HFFc6 (cell line): ENCODE results near the gene CCM2L. TPM values are rescaled to one million over a fixed set of nuclear protein-coding genes. Genes with fewer than 3 reads are reported as not detected.

ENCODE experiments used
- DNase-seq: peaks from one replicate; pipeline ENCODE4 v3.0.0-alpha.2; 2018
- H3K27ac Mint-ChIP-seq: 2 replicates; pipeline ENCODE4 v1.8.0; 2020; ENCODE audit warnings: mild to moderate bottlenecking, mixed read lengths
- H3K27me3 Mint-ChIP-seq: 2 replicates; pipeline ENCODE4 v1.8.0; 2021; ENCODE audit warnings: mild to moderate bottlenecking, moderate library complexity, mixed read lengths; ENCODE audit not compliant: insufficient read depth
- H3K36me3 Mint-ChIP-seq: 2 replicates; pipeline ENCODE4 v1.8.0; 2021; ENCODE audit warnings: low read depth, mixed read lengths
- H3K4me1 Mint-ChIP-seq: 2 replicates; pipeline ENCODE4 v1.8.0; 2020; ENCODE audit warnings: low read depth, mixed read lengths
- H3K4me3 Mint-ChIP-seq: 2 replicates; pipeline ENCODE4 v1.8.0; 2020; ENCODE audit warnings: mild to moderate bottlenecking, moderate library complexity, mixed read lengths
- H3K9me3 Mint-ChIP-seq: 2 replicates; pipeline ENCODE4 v1.8.0; 2020; ENCODE audit warnings: mild to moderate bottlenecking, mixed read lengths
- total RNA-seq, 6 experiments: library from RNA; stranded (reverse); fragmentation: NEBNext Ultra II Directional; extraction: Animal tissue kit (Norgen Biotek cat#: 25700); gene quantifications; 2 replicates in 1 of 6; 3 replicates in 5 of 6; pipeline ENCODE4 v1.2.3, GENCODE V29; 2021
- TF ChIP-seq, protein P1 (sequence below): fragments of 200-600 bp; sonication (generic); IDR thresholded peaks from 2 replicates; pipeline ENCODE4 v1.5.0; 2021; ENCODE audit warnings: antibody characterized with exemption, mild to moderate bottlenecking

Gene CCM2L
- total RNA-seq, 6 experiments from 2014 or later, result not detected

DNA sequence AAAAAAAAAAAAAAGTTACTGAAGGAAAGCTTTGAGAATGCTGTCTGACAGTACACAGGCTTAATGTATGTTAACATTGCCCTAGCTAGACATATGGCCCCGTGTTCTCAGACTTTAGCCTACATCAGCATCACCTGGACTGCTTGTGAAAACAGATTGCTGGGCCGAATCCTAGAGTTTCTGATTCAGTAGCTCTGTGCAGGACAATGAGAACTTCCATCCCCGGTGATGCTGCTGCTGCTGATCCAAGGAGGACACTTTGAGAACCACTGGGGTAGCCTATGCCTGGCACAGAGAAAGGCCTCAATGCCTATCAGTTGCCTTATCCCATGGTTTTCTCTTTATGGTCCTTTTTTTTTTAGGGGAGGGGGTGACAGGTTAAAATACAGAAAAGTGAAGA is 43.4 kb downstream of the CCM2L start:
- no peak overlapping the region for H3K27ac Mint-ChIP-seq
- no peak overlapping the region for H3K4me3 Mint-ChIP-seq
- DNase-seq, result no peak
- H3K4me1 Mint-ChIP-seq, result no peaks in the 10 kb centered on the region
- H3K36me3 Mint-ChIP-seq, result 0 out of 2 replicates have a peak, but pooled peaks cover 6% of the 10 kb centered on the region
- TF ChIP-seq, protein P1, sequence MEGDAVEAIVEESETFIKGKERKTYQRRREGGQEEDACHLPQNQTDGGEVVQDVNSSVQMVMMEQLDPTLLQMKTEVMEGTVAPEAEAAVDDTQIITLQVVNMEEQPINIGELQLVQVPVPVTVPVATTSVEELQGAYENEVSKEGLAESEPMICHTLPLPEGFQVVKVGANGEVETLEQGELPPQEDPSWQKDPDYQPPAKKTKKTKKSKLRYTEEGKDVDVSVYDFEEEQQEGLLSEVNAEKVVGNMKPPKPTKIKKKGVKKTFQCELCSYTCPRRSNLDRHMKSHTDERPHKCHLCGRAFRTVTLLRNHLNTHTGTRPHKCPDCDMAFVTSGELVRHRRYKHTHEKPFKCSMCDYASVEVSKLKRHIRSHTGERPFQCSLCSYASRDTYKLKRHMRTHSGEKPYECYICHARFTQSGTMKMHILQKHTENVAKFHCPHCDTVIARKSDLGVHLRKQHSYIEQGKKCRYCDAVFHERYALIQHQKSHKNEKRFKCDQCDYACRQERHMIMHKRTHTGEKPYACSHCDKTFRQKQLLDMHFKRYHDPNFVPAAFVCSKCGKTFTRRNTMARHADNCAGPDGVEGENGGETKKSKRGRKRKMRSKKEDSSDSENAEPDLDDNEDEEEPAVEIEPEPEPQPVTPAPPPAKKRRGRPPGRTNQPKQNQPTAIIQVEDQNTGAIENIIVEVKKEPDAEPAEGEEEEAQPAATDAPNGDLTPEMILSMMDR, result no peak
- no peaks in the 10 kb centered on the region for H3K9me3 Mint-ChIP-seq
- H3K27me3 Mint-ChIP-seq, result peaks cover 54% of the 10 kb centered on the region

DNA sequence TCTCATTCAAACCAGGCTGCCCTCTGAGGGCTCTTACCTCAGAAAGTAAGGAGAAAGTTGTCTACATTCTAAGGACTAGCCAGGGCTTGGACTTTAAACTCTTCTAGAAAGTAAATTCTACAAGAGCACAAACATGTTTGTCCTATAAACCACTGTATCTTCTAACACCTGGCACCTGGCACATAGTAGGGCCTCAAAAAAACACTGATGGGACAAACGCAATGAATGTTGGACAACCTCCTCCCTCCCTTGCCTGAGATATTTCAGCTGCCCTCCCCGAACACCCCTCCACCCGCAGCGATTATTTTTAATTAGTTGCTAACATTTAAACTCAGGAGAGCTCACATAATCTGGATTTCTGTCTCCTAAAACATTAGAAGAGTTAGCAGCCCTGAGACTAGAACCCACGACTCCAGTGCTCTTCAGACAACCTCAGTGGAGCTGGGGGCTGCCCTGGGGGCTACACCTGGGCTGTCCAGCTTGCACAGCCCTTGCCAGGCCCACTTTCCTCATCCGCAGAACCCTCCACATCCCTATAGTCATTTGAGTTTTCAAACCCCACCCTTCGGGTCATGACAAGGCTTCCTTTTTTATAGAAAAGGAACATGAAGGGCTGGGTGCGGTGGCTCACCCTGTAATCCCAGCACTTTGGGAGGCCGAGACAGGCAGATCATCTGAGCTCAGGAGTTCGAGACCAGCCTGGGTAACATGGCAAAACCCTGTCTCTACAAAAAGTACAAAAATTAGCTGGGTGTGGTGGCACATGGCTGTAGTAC is 46.7 kb downstream of the CCM2L start:
- TF ChIP-seq, protein P1, result no peak
- Mint-ChIP-seq H3K27me3 (peaks cover 62% of the 10 kb centered on the region), H3K4me1 (no peaks in the 10 kb centered on the region), H3K4me3 (no peak overlapping the region), H3K36me3 (0 out of 2 replicates have a peak, but pooled peaks cover under 1% of the 10 kb centered on the region), H3K9me3 (no peaks in the 10 kb centered on the region), H3K27ac (no peak overlapping the region)
- DNase-seq, result no peak

DNA sequence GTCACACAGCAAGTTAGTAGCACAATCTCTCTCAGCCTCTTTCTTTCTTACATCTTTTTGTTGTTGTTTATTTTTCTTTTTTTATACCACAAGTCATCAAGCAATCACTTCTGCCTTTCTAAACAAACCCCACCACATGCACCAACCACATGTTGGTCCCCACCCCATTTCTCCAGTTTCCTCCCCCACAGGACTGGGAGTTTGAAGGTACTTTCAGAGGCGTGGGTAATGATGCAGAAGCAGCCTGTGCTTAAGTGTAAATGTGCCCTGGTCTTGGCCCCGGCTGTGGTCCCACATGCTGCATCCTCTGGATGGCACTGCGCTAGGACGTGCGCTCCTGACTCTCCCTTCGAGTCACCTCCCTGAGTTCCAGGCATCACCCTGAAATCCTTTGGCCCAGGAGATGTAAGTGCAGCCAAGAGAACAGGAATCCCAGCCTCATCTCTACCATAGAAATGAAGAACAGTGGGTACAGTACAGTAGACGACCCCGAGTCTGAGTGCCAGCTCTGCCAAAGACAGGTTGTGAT is 47.5 kb downstream of the CCM2L start:
- DNase-seq, result no peak
- no peak overlapping the region for H3K27ac Mint-ChIP-seq
- no peak overlapping the region for H3K4me3 Mint-ChIP-seq
- H3K27me3 Mint-ChIP-seq, result peaks cover 65% of the 10 kb centered on the region
- TF ChIP-seq, protein P1, result no peak
- no peaks in the 10 kb centered on the region for H3K36me3 Mint-ChIP-seq
- H3K9me3 Mint-ChIP-seq, result no peaks in the 10 kb centered on the region
- H3K4me1 Mint-ChIP-seq, result peaks cover 6% of the 10 kb centered on the region

DNA sequence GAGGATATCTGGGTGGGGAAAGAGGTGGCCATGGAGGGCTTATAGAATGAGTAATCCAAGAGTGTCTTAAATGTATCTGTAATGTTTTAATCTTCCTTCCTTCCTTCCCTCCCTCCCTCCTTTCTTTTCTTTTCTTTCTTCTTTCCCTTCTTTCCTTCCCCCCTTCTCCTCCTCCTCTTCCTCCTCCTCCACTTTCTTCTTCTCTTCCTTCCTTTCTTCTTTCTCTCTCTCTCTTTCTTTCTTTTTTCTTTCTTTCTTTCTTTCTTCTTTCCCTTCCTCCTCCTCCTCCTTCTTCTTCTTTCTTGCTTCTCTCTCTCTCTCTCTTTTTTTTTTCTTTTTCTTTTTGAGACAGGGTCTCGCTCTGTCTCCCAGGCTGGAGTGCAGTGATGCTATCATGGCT is 49.0 kb downstream of the CCM2L start:
- no peak overlapping the region for H3K27ac Mint-ChIP-seq
- no peak for DNase-seq
- TF ChIP-seq, protein P1, result no peak
- peaks cover 6% of the 10 kb centered on the region for H3K4me1 Mint-ChIP-seq
- H3K36me3 Mint-ChIP-seq, result no peaks in the 10 kb centered on the region
- no peak overlapping the region for H3K4me3 Mint-ChIP-seq
- H3K27me3 Mint-ChIP-seq, result peaks cover 58% of the 10 kb centered on the region
- no peaks in the 10 kb centered on the region for H3K9me3 Mint-ChIP-seq

DNA sequence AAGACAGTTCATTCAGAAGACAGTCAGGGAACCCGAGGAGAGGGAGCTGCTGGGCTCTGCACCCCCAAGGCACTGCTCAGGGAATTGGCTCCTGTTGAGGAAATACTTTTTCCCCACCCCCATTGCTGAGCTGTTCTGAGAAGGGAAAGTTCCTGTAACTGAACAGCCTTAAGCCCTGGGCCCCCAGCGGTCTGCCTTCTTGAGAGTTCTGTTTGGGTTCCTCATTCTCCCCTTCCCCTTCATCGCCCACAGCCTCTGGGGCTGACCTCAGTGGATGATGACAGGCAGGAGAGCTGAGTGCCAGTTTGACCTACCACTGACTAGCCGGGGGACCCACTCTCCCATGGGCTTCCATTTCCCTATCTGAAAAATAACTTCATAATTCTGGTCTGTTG is 52.5 kb downstream of the CCM2L start:
- no peak for DNase-seq
- peaks cover 21% of the 10 kb centered on the region for H3K4me1 Mint-ChIP-seq
- peaks cover 42% of the 10 kb centered on the region for H3K27me3 Mint-ChIP-seq
- no peaks in the 10 kb centered on the region for H3K9me3 Mint-ChIP-seq
- TF ChIP-seq, protein P1, result no peak
- no peak overlapping the region for H3K27ac Mint-ChIP-seq
- no peak overlapping the region for H3K4me3 Mint-ChIP-seq
- H3K36me3 Mint-ChIP-seq, result no peaks in the 10 kb centered on the region
